Pancreas (tissue), 10 donors: ENCODE results near the gene LCORL. TPM values are rescaled to one million over a fixed set of nuclear protein-coding genes. Genes with fewer than 3 reads are reported as not detected.

Source experiments
- ATAC-seq, 4 donors: fragments of 200-7000 bp; cut with Tn5 transposase; one replicate each; pipeline versions ENCODE4 v1.8.0 to v1.9.1; 2020; ENCODE audit warnings: mild to moderate bottlenecking in 4 of 4, moderate library complexity in 4 of 4
- DNase-seq, 6 donors: peaks; one replicate each; pipeline ENCODE4 v3.0.0-alpha.2; 2020
- FAIRE-seq: peaks from 2 replicates; lab custom pipeline; 2012; peaks lifted over from hg19 to GRCh38; lab: Jason Lieb, UNC
- H3K27ac ChIP-seq, 4 donors: fragments of 200-600 bp; sonication (generic); 1 replicate in 3 of 4; 2 replicates in 1 of 4; pipeline versions ENCODE4 v1.5.0 to v1.8.0; 2020
- H3K27me3 ChIP-seq, 4 donors: fragments of 200-600 bp; one replicate each; pipeline ENCODE4 v1.8.0; 2021
- H3K36me3 ChIP-seq, 3 donors: fragments of 200-600 bp; sonication (generic) in 1 of 3; one replicate each; pipeline versions ENCODE4 v1.5.0 to v1.8.0; 2020 to 2021
- H3K4me1 ChIP-seq, 3 donors: fragments of 200-600 bp; one replicate each; pipeline ENCODE4 v1.8.0; 2021
- H3K4me3 ChIP-seq, 4 donors: fragments of 200-600 bp; sonication (generic) in 2 of 4; one replicate each; pipeline versions ENCODE4 v1.5.0 to v1.8.0; 2020 to 2021
- H3K9me3 ChIP-seq, 4 donors: fragments of 200-600 bp; one replicate each; pipeline ENCODE4 v1.8.0; 2021
- WGBS, 2 donors: extraction: QIAGEN DNeasy Blood & Tissue Kit; methylation state at CpG; one replicate each; pipeline ENCODE4 v1.1.7; 2013; 5-methylcytosine and 5-hydroxymethylcytosine counted together
- intact Hi-C, 3 donors: fragments of 100-400 bp; cut with DNase I; formaldehyde crosslinking; loops; one replicate each; pipeline versions ENCODE4 v1.11.1 to v1.14.2; 2022
- polyA plus RNA-seq, 2 donors: library from polyadenylated mRNA; stranded (reverse); fragments of 200-250 nt; gene quantifications; one replicate each; pipeline ENCODE4 v1.2.3, GENCODE V29; 2013
- total RNA-seq, 6 donors: library from RNA; stranded (reverse); fragmentation: NEBNext Ultra II Directional in 4 of 6; extraction: Animal tissue kit (Norgen Biotek cat#: 25700) in 4 of 6; gene quantifications; one replicate each; pipeline versions ENCODE4 v1.2.1 to v1.2.4, GENCODE V29; 2021 to 2023
- TF ChIP-seq, protein P1 (sequence below), 4 donors: fragments of 200-600 bp; sonication (generic) in 3 of 4; IDR thresholded peaks; one replicate each; pipeline versions ENCODE4 v1.5.0 to v1.8.0; 2021; ENCODE audit warnings: antibody characterized with exemption in 4 of 4
- donor health status: healthy with polysubstance abuse.
- donor health status: DM: no; HTN: no; CAD: no; lungs with moderate emphysema.
- donor health status: DM: no; HTN: no; CAD: no.
- donor health status: control.
- donor health status: control.
- donor health status: Bipolar disorder and iron deficiency.
- donor health status: DM: yes; HTN: yes; CAD: no.
- donor health status: DM: no; HTN: no; CAD: no.
- donor health status: DM: no; HTN: no; CAD: no.
- donor health status: DM: yes; HTN: yes; CAD: no.

The LCORL gene
- total and polyA plus RNA-seq, 8 donors, result 1.7 to 11.8 (median 5.3) TPM

DNA sequence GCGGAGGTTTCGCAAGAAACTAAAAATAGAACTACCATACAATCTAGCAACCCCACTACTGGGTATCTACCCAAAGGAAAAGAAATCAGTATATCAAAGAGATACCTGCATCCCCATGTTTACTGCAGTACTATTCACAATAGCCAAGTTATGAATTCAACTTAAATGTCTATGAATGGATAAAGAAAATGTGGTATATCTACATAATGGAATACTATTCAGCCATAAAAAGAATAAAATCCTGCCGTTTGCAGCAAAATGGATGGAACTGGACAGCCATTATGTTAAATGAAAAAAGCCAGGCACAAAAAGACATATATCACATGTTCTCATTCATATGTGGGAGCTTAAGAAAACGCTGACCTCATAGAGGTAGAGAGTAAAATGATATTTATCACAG, 65.3 kb downstream of the LCORL start:
- no peak for DNase-seq
- intact Hi-C loops, result no loop called here
- TF ChIP-seq, protein P1, sequence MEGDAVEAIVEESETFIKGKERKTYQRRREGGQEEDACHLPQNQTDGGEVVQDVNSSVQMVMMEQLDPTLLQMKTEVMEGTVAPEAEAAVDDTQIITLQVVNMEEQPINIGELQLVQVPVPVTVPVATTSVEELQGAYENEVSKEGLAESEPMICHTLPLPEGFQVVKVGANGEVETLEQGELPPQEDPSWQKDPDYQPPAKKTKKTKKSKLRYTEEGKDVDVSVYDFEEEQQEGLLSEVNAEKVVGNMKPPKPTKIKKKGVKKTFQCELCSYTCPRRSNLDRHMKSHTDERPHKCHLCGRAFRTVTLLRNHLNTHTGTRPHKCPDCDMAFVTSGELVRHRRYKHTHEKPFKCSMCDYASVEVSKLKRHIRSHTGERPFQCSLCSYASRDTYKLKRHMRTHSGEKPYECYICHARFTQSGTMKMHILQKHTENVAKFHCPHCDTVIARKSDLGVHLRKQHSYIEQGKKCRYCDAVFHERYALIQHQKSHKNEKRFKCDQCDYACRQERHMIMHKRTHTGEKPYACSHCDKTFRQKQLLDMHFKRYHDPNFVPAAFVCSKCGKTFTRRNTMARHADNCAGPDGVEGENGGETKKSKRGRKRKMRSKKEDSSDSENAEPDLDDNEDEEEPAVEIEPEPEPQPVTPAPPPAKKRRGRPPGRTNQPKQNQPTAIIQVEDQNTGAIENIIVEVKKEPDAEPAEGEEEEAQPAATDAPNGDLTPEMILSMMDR (IDR thresholded peaks at IDR 0.05), result no peak
- 96 to 99% methylated on average over 4 of the region's 4 CpGs for WGBS, 2 donors
- H3K27ac ChIP-seq, result no peak overlapping the region
- no peak for ATAC-seq
- no peaks in the 10 kb centered on the region for H3K36me3 ChIP-seq
- H3K27me3 ChIP-seq, result no peaks in the 10 kb centered on the region
- H3K4me3 ChIP-seq, result no peak overlapping the region
- FAIRE-seq, result no peak
- no peaks in the 10 kb centered on the region for H3K9me3 ChIP-seq
- no peaks in the 10 kb centered on the region for H3K4me1 ChIP-seq

- Histone ChIP-seq H3K4me3 (no peak overlapping the region), H3K36me3 (no peaks in the 10 kb centered on the region), H3K27me3 (no peaks in the 10 kb centered on the region), H3K27ac (no peak overlapping the region), H3K9me3 (no peaks in the 10 kb centered on the region), H3K4me1 (no peaks in the 10 kb centered on the region)
- FAIRE-seq (no peak), DNase-seq (no peak), ATAC-seq (no peak)
- 95 to 97% methylated on average over 2 of the region's 2 CpGs for WGBS, 2 donors
- intact Hi-C loops, result no loop called here
- TF ChIP-seq, protein P1 (IDR thresholded peaks at IDR 0.05), result no peak
Observed at GRCh38 chr4:17945303-17945702, 76.3 kb downstream of the LCORL start.

DNA sequence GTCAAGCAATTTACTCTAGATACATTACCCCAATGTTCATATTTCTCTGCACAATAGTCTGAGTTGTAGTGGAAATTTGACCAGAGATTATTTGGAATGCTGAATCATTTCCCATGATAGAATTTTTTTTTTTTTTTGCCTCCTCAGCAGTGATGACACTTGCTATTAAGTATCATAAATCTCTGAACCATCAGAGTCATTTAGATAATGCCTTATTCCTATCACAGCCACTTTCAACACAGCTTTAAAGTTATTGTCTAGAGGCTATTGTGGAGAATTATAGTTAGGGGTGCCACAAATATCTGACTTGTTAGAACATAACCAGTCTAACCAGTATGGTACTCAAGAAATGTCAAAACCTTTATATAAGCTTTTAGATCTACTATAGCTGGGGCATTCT, 79.8 kb downstream of the LCORL start:
- DNase-seq (no peak), FAIRE-seq (no peak), ATAC-seq (no peak)
- H3K9me3 ChIP-seq, result no peaks in the 10 kb centered on the region
- intact Hi-C loops, result no loop called here
- H3K27ac ChIP-seq, result no peak overlapping the region
- H3K4me3 ChIP-seq, result no peak overlapping the region
- H3K36me3 ChIP-seq, result no peaks in the 10 kb centered on the region
- TF ChIP-seq, protein P1 (IDR thresholded peaks at IDR 0.05), result no peak
- no peaks in the 10 kb centered on the region for H3K27me3 ChIP-seq
- H3K4me1 ChIP-seq, result no peaks in the 10 kb centered on the region

- DNase-seq (no peak), ATAC-seq (no peak), FAIRE-seq (no peak)
- Histone ChIP-seq H3K4me1 (no peaks in the 10 kb centered on the region), H3K9me3 (no peaks in the 10 kb centered on the region), H3K27me3 (no peaks in the 10 kb centered on the region), H3K27ac (no peak overlapping the region), H3K36me3 (no peaks in the 10 kb centered on the region), H3K4me3 (no peak overlapping the region)
- TF ChIP-seq, protein P1 (IDR thresholded peaks at IDR 0.05), result no peak
- WGBS, 2 donors, result 78% methylated on average over 2 of the region's 2 CpGs
- intact Hi-C loops, result no loop called here
Observed at GRCh38 chr4:17939054-17939453, 82.5 kb downstream of the LCORL start.

DNA sequence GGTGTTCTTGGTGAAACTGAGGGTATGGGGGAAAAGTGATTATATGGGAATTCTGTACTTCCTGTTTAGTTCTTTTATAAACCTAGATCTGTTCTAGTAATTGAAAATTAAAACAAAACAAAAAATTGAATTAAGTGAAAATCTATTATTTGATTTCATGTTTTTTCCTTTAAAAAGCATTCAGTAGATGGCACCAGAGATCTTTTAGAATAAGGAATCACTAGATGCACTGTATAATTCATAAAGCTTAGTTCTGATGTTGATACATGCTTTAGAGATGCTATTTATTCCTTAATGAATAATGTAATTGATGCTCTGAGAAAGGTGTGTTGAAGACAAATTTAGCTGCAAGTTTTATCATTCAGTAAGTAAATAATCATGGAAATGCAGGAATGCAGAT, 87.3 kb downstream of the LCORL start:
- intact Hi-C loops, result no loop called here
- Histone ChIP-seq H3K9me3 (no peaks in the 10 kb centered on the region), H3K27ac (no peak overlapping the region)

More for the DNA sequence above, 87.3 kb downstream of the LCORL start:
- FAIRE-seq, result no peak
- no peak for ATAC-seq
- no peak for DNase-seq
- Histone ChIP-seq H3K27me3 (no peaks in the 10 kb centered on the region), H3K4me1 (no peaks in the 10 kb centered on the region), H3K36me3 (no peaks in the 10 kb centered on the region), H3K4me3 (no peak overlapping the region)
- TF ChIP-seq, protein P1 (IDR thresholded peaks at IDR 0.05), result no peak
